Activated B cell treated with CpG ODN at 0.5 μM for 24 hours (primary cell): ENCODE measurements around the gene IBTK. TPM values are rescaled to one million over a fixed set of nuclear protein-coding genes. Genes with fewer than 3 reads are reported as not detected.

Experiments used
- ATAC-seq: fragments of 200-7000 bp; cut with Tn5 transposase; one replicate; pipeline ENCODE4 v1.10.0; 2021; ENCODE audit warnings: low read depth, mild to moderate bottlenecking, moderate library complexity
- CTCF ChIA-PET: fragments of 350-600 bp; sonication (Branson Sonifier 250); formaldehyde crosslinking; loops from one replicate; lab custom pipeline; 2021; ENCODE audit warnings: antibody characterized with exemption; lab: Charles Lee
- POLR2A ChIA-PET: fragments of 350-600 bp; sonication (Branson Sonifier 250); formaldehyde crosslinking; loops from one replicate; lab custom pipeline; 2021; ENCODE audit warnings: antibody characterized with exemption; lab: Charles Lee
- DNase-seq: peaks from one replicate; pipeline ENCODE4 v3.0.0; 2022
- H3K27ac Mint-ChIP-seq: one replicate; pipeline ENCODE4 v1.8.0; 2020; ENCODE audit warnings: mixed read lengths
- H3K27me3 Mint-ChIP-seq: one replicate; pipeline ENCODE4 v1.8.0; 2021; ENCODE audit warnings: mixed read lengths
- H3K36me3 Mint-ChIP-seq: one replicate; pipeline ENCODE4 v1.8.0; 2021; ENCODE audit warnings: low read depth, mixed read lengths
- H3K4me1 Mint-ChIP-seq: one replicate; pipeline ENCODE4 v1.8.0; 2021; ENCODE audit warnings: mixed read lengths
- H3K4me3 Mint-ChIP-seq: one replicate; pipeline ENCODE4 v1.8.0; 2020; ENCODE audit warnings: mild to moderate bottlenecking, mixed read lengths
- H3K9me3 Mint-ChIP-seq: one replicate; pipeline ENCODE4 v1.8.0; 2020; ENCODE audit warnings: mixed read lengths
- CTCF ChIP-seq: fragments of 200-600 bp; IDR thresholded peaks from one replicate; pipeline ENCODE4 v1.8.0; 2022; ENCODE audit warnings: antibody characterized with exemption, mild to moderate bottlenecking
- intact Hi-C: fragments of 100-400 bp; cut with micrococcal nuclease; formaldehyde crosslinking; loops from one replicate; pipeline ENCODE4 v1.15.1; 2024
- total RNA-seq: library from RNA; stranded (reverse); gene quantifications from 2 replicates; pipeline ENCODE4 v1.2.3, GENCODE V29; 2022

Gene IBTK
- total RNA-seq, 1 donor from 2014 or later, result 30.1 TPM

- TF ChIP-seq CTCF, result no peak
- POLR2A ChIA-PET, result no interaction called here
- ATAC-seq, result no peak
- Mint-ChIP-seq H3K9me3 (no peaks in the 10 kb centered on the region), H3K4me1 (peaks cover 7% of the 10 kb centered on the region), H3K27ac (no peak overlapping the region), H3K4me3 (no peak overlapping the region), H3K27me3 (no peaks in the 10 kb centered on the region), H3K36me3 (peaks cover 6% of the 10 kb centered on the region)
- no peak for DNase-seq
- intact Hi-C loops, result loop anchor here (1.0 kb wide), 1 partner anchor 803 kb away; no protein-coding TSS in a partner anchor
- CTCF ChIA-PET, result no interaction called here
Measured at GRCh38 chr6:82251942-82252341, 4.4 kb upstream of the IBTK start.

GRCh38 chr6:82249381-82250253 is 2.1 kb upstream of the IBTK start:
- Mint-ChIP-seq H3K27ac (no peak overlapping the region), H3K36me3 (peaks cover 10% of the 10 kb centered on the region), H3K4me3 (no peak overlapping the region), H3K4me1 (peaks cover 25% of the 10 kb centered on the region), H3K27me3 (no peaks in the 10 kb centered on the region), H3K9me3 (no peaks in the 10 kb centered on the region)
- DNase-seq, result no peak
- no peak for ATAC-seq
- CTCF ChIA-PET, result no interaction called here
- POLR2A ChIA-PET, result no interaction called here
- TF ChIP-seq CTCF, result no peak
- intact Hi-C loops, result loop anchor here (2.0 to 10.0 kb wide), 2 partner anchors 21 to 1605 kb away; partner anchors contain the start of genes CYB5R4 and RIPPLY2

- intact Hi-C loops, result loop anchor here (2.0 to 10.0 kb wide), 2 partner anchors 22 to 1606 kb away; partner anchors contain the start of genes CYB5R4 and RIPPLY2
- ChIA-PET POLR2A (interaction anchor here (0.6 to 1.2 kb wide), 3 partner anchors 804 to 822 kb away, joined by 3 to 4 read pairs (median 4); partner anchors contain the start of gene UBE3D), CTCF (no interaction called here)
- no peak for TF ChIP-seq CTCF
- Mint-ChIP-seq H3K27me3 (no peaks in the 10 kb centered on the region), H3K36me3 (peaks cover 11% of the 10 kb centered on the region), H3K4me1 (peaks cover 33% of the 10 kb centered on the region), H3K27ac (peak overlapping the region; percentile 93), H3K4me3 (peak overlapping the region; percentile 97), H3K9me3 (no peaks in the 10 kb centered on the region)
- ATAC-seq (no peak), DNase-seq (no peak)
Measured at GRCh38 chr6:82248273-82248735, 760 bp upstream of the IBTK start.

GRCh38 chr6:82246802-82247504 is 591 bp downstream of the IBTK start:
- Mint-ChIP-seq H3K27ac (peak overlapping the region; percentile 93), H3K9me3 (no peaks in the 10 kb centered on the region), H3K4me3 (peak overlapping the region; percentile 97), H3K27me3 (no peaks in the 10 kb centered on the region), H3K36me3 (peaks cover 13% of the 10 kb centered on the region), H3K4me1 (peaks cover 35% of the 10 kb centered on the region)
- TF ChIP-seq CTCF, result no peak
- intact Hi-C loops, result loop anchor here (1.0 to 10.0 kb wide), 5 partner anchors 495 to 1980 kb away; partner anchors contain the start of genes CEP162, CYB5R4, DOP1A and PGM3
- peak; percentile 40 for ATAC-seq
- no peak for DNase-seq
- CTCF ChIA-PET, result interaction anchor here (0.9 to 1.0 kb wide), 2 partner anchors 818 to 820 kb away, joined by 3 to 6 read pairs; partner anchors contain the start of gene DOP1A
- POLR2A ChIA-PET, result interaction anchor here (0.9 kb wide), 1 partner anchor 820 kb away, joined by 5 read pairs; the partner anchor contains the start of gene DOP1A
